K562 (cell line): ENCODE results near the gene ANXA4. TPM values are rescaled to one million over a fixed set of nuclear protein-coding genes. Genes with fewer than 3 reads are reported as not detected.

Experiments used
- ARNT ChIP-seq, 2 experiments: fragments of 450-650 bp; IDR thresholded peaks; 2 replicates each; pipeline ENCODE4 v1.6.1; 2016; ENCODE audit warnings: mild to moderate bottlenecking in 1 of 2
- CEBPG ChIP-seq, 3 experiments: fragments of 200-800 bp in 1 of 3; sonication (Bioruptor generic) in 1 of 3; sonication (generic) in 1 of 3; formaldehyde crosslinking in 1 of 3; IDR thresholded peaks in 2 of 3; conservative IDR thresholded peaks in 1 of 3; 2 replicates each; pipeline versions ENCODE4 v1.6.1 to v1.8.0; 2016 to 2022; ENCODE audit warnings: missing compliant biosample characterization in 2 of 3, missing genetic modification characterization in 2 of 3, mild to moderate bottlenecking in 1 of 3, missing genetic modification reagents in 1 of 3
- DACH1 ChIP-seq: fragments of 450-650 bp; IDR thresholded peaks from 2 replicates; pipeline ENCODE4 v1.6.1; 2018; ENCODE audit not compliant: partially characterized antibody
- GABPB2 ChIP-seq: fragments of 250-450 bp; sonication (Bioruptor Pico); conservative IDR thresholded peaks from 2 replicates; pipeline ENCODE4 v1.5.1; 2021; ENCODE audit warnings: mild to moderate bottlenecking
- JUND ChIP-seq, 2 experiments: IDR thresholded peaks; 2 replicates in 1 of 2; 3 replicates in 1 of 2; pipeline ENCODE4 v1.6.1; 2011; ENCODE audit warnings: borderline replicate concordance in 2 of 2, low read depth in 2 of 2, low read length in 2 of 2, improper control_type of control experiment in 1 of 2, missing biosample characterization in 1 of 2, missing genetic modification characterization in 1 of 2, missing genetic modification reagents in 1 of 2
- MAFG ChIP-seq: fragments of 450-650 bp; conservative IDR thresholded peaks from 2 replicates; pipeline ENCODE4 v1.6.1; 2016; ENCODE audit warnings: missing genetic modification characterization, missing compliant biosample characterization
- MIER1 ChIP-seq: fragments of 450-650 bp; IDR thresholded peaks from 2 replicates; pipeline ENCODE4 v1.6.1; 2016; ENCODE audit warnings: antibody characterized with exemption, mild to moderate bottlenecking, low read depth
- NUFIP1 ChIP-seq: fragments of 450-650 bp; IDR thresholded peaks from 2 replicates; pipeline ENCODE4 v1.6.1; 2018; ENCODE audit not compliant: partially characterized antibody
- PKNOX1 ChIP-seq: fragments of 450-650 bp; IDR thresholded peaks from 2 replicates; pipeline ENCODE4 v1.6.1; 2016
- XRCC5 ChIP-seq: fragments of 200-400 bp; formaldehyde crosslinking; IDR thresholded peaks from 2 replicates; pipeline ENCODE4 v1.6.1; 2017; ENCODE audit warnings: low read depth, mild to moderate bottlenecking, low read length
- ZC3H8 ChIP-seq: fragments of 450-650 bp; IDR thresholded peaks from 2 replicates; pipeline ENCODE4 v1.6.1; 2017
- ZFP91 ChIP-seq: sonication (generic); formaldehyde crosslinking; IDR thresholded peaks from 2 replicates; pipeline ENCODE4 v1.8.0; 2022; ENCODE audit warnings: mild to moderate bottlenecking, missing genetic modification reagents
- ZFPM2 ChIP-seq: fragments of 250-450 bp; sonication (Bioruptor Pico); IDR thresholded peaks from 2 replicates; pipeline ENCODE4 v1.5.1; 2022; ENCODE audit warnings: mild to moderate bottlenecking
- ZKSCAN8 ChIP-seq: fragments of 200-800 bp; sonication (Bioruptor generic); IDR thresholded peaks from 2 replicates; pipeline ENCODE4 v1.6.1; 2016; ENCODE audit warnings: missing genetic modification characterization, missing compliant biosample characterization
- ZNF12 ChIP-seq: sonication (generic); formaldehyde crosslinking; IDR thresholded peaks from 2 replicates; pipeline ENCODE4 v1.4.0; 2020; ENCODE audit warnings: mild to moderate bottlenecking, missing genetic modification reagents
- ZNF551 ChIP-seq: fragments of 250-450 bp; sonication (Bioruptor Pico); IDR thresholded peaks from 2 replicates; pipeline ENCODE4 v1.5.0; 2021; ENCODE audit warnings: mild to moderate bottlenecking, moderate library complexity
- polyA plus RNA-seq, 8 experiments: library from polyadenylated mRNA; depleted of rRNA in 4 of 8; stranded (reverse) in 5 of 8; unstranded in 3 of 8; fragments of >200 nt; fragmentation: Nextera tagmentation in 2 of 8; fragmentation: Illumina TruSeq in 1 of 8; extraction: Ambion mirVana in 2 of 8; extraction: Trizol in 1 of 8; gene quantifications; 2 replicates each; pipeline versions ENCODE4 v1.2.1 to v1.2.3, GENCODE V29; 2011 to 2014; ENCODE audit warnings: inconsistent platforms in 1 of 8, missing spikeins in 1 of 8
- total RNA-seq, 7 experiments: library from RNA; depleted of rRNA in 6 of 7; stranded (reverse); fragments of >200 nt in 6 of 7; fragmentation: Illumina TruSeq in 2 of 7; extraction: Trizol in 2 of 7; gene quantifications; 2 replicates each; pipeline versions ENCODE4 v1.2.1 to v1.2.3, GENCODE V29; 2011 to 2021; ENCODE audit warnings: low replicate concordance in 1 of 7
- TF ChIP-seq, protein P1 (sequence below): fragments of 450-650 bp; formaldehyde crosslinking; IDR thresholded peaks from 2 replicates; pipeline ENCODE4 v1.4.0; 2020; ENCODE audit warnings: mild to moderate bottlenecking, mixed read lengths
- TF ChIP-seq, protein P2 (sequence below): fragments of 250-450 bp; sonication (Bioruptor Pico); IDR thresholded peaks from 2 replicates; pipeline ENCODE4 v1.5.0; 2022; ENCODE audit warnings: mild to moderate bottlenecking
- TF ChIP-seq, protein P3 (sequence below): fragments of 250-450 bp; sonication (Bioruptor Pico); IDR thresholded peaks from 2 replicates; pipeline ENCODE4 v1.9.0; 2021; ENCODE audit warnings: mild to moderate bottlenecking
- TF ChIP-seq, protein P4 (sequence below): sonication (generic); formaldehyde crosslinking; IDR thresholded peaks from 2 replicates; pipeline ENCODE4 v1.8.0; 2022; ENCODE audit warnings: missing genetic modification reagents, mild to moderate bottlenecking, borderline replicate concordance

The ANXA4 gene
- total and polyA plus RNA-seq, 9 of the 15 experiments (the other 6 are each of a cell fraction or from before 2014, with no cell fraction given): 3.4 to 13.6 (median 11.6) TPM

DNA sequence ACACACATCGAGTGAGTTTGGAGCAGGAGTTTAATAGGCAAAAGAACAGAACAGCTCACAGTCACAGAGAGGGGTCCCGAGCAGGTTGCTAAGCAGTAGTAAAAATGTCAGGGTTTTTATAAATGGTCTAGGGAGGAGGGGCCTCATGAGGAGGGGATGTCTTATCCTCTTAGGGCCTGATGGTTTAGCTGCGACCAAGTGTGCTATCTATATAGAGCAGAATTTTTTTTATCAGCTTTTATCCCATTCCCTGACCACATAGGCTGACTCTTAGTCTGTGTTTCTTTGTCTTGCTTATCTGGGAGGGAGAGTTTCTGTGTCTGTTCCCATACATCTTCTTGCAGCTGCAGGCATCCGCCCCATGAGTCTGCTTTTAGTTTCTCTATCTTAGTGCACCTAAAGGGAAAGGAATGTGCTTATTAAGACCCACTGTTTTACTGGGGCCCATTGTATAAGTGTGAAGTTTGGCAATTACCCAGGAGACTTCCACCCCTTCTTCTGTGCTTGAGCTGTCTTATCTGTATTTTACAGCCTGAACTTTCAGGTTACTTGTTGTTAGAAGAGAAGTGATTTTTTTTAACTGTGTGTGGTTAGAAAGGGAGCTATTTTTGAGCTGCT, 57.1 kb downstream of the ANXA4 start (continued):
- TF ChIP-seq XRCC5 (no peak), JUND (IDR thresholded peaks at IDR 0.05; ENCODE audit: borderline replicate concordance, low read depth, low read length) (peak; percentile 57), JUND (tag; IDR thresholded peaks at IDR 0.05; ENCODE audit: borderline replicate concordance, low read depth, low read length) (peak; percentile 80; the same call in 2 of the 3 replicates), ZNF551 (CRISPR knock-in tag) (no peak), ZNF12 (CRISPR knock-in tag) (no peak), MIER1 (no peak), MAFG (peak; percentile 96), ZFP91 (CRISPR knock-in tag) (no peak), CEBPG (CRISPR knock-in tag; IDR thresholded peaks at IDR 0.05) (no peak), CEBPG (tag; conservative IDR thresholded peaks at IDR 0.05 in 1 of 2, IDR thresholded peaks at IDR 0.05 in 1 of 2) (no peak; a peak in 1 of 4 replicates), PKNOX1 (peak; percentile 97), NUFIP1 (no peak), GABPB2 (CRISPR knock-in tag) (no peak), ZKSCAN8 (CRISPR knock-in tag) (peak; percentile 97), DACH1 (peak; percentile 94), ZC3H8 (peak; percentile 36; the same call in 1 of the 2 replicates), ZFPM2 (no peak), ARNT (IDR thresholded peaks at IDR 0.05) (peak; percentile 99)
- TF ChIP-seq, protein P1, sequence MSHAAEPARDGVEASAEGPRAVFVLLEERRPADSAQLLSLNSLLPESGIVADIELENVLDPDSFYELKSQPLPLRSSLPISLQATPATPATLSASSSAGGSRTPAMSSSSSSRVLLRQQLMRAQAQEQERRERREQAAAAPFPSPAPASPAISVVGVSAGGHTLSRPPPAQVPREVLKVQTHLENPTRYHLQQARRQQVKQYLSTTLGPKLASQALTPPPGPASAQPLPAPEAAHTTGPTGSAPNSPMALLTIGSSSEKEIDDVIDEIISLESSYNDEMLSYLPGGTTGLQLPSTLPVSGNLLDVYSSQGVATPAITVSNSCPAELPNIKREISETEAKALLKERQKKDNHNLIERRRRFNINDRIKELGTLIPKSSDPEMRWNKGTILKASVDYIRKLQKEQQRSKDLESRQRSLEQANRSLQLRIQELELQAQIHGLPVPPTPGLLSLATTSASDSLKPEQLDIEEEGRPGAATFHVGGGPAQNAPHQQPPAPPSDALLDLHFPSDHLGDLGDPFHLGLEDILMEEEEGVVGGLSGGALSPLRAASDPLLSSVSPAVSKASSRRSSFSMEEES (CRISPR knock-in tag): no peak
- TF ChIP-seq, protein P2, sequence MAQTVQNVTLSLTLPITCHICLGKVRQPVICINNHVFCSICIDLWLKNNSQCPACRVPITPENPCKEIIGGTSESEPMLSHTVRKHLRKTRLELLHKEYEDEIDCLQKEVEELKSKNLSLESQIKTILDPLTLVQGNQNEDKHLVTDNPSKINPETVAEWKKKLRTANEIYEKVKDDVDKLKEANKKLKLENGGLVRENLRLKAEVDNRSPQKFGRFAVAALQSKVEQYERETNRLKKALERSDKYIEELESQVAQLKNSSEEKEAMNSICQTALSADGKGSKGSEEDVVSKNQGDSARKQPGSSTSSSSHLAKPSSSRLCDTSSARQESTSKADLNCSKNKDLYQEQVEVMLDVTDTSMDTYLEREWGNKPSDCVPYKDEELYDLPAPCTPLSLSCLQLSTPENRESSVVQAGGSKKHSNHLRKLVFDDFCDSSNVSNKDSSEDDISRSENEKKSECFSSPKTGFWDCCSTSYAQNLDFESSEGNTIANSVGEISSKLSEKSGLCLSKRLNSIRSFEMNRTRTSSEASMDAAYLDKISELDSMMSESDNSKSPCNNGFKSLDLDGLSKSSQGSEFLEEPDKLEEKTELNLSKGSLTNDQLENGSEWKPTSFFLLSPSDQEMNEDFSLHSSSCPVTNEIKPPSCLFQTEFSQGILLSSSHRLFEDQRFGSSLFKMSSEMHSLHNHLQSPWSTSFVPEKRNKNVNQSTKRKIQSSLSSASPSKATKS (CRISPR knock-in tag): no peak
- TF ChIP-seq, protein P3, sequence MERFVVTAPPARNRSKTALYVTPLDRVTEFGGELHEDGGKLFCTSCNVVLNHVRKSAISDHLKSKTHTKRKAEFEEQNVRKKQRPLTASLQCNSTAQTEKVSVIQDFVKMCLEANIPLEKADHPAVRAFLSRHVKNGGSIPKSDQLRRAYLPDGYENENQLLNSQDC (CRISPR knock-in tag): no peak; the same call in 1 of the 2 replicates
- TF ChIP-seq, protein P4, sequence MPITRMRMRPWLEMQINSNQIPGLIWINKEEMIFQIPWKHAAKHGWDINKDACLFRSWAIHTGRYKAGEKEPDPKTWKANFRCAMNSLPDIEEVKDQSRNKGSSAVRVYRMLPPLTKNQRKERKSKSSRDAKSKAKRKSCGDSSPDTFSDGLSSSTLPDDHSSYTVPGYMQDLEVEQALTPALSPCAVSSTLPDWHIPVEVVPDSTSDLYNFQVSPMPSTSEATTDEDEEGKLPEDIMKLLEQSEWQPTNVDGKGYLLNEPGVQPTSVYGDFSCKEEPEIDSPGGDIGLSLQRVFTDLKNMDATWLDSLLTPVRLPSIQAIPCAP: no peak
